Heart left ventricle (tissue), 13 donors: Measurements from ENCODE around the gene CLASP2.

ENCODE experiments used
- CTCF ChIP-seq, 12 donors: fragments of 200-600 bp; sonication (generic) in 4 of 12; IDR thresholded peaks; one replicate each; pipeline versions ENCODE4 v1.5.0 to v1.8.0; 2018 to 2022; ENCODE audit warnings: antibody characterized with exemption in 12 of 12, mild to moderate bottlenecking in 5 of 12
- POLR2A ChIP-seq, 2 donors: fragments of 450-650 bp; IDR thresholded peaks; one replicate each; pipeline ENCODE4 v1.6.1; 2017; ENCODE audit warnings: antibody characterized with exemption in 2 of 2, mild to moderate bottlenecking in 2 of 2, moderate library complexity in 2 of 2
- donor health status: ischemic (EF 13 %, LVEDD 7.1; RV severe dilation, severe dysfunction).
- donor health status: DM: no; HTN: yes; CAD: no.
- donor health status: DM: no; HTN: no; CAD: no.
- donor health status: ischemic (EF 25% LVEDD 6.9; RV normal size, moderate dysfunction).
- donor health status: ischemic (EF 25% LVEDD 5.7; RV mildly dilated, moderate dysfunction).
- donor health status: ischemic (EF 35%, LVEDD 5.7; RV mildly dilated, moderate dysfunction).
- donor health status: nonischemic (EF 11% LVEDD 7.7; RV severe dilation, severe dysfunction).
- donor health status: DM: yes; HTN: yes; CAD: no.
- donor health status: PGD.
- donor health status: ischemic (EF 29% LVEDD 5.4; RV normal size, mild dysfunction).
- donor health status: nonischemic (EF 23%, LVEDD 6.1; RV moderate dilation, normal function).

- no peak for TF ChIP-seq POLR2A (IDR thresholded peaks at IDR 0.05)
- no peak for TF ChIP-seq CTCF (IDR thresholded peaks at IDR 0.05)
These were observed 83.8 kb downstream of the CLASP2 start for GRCh38 chr3:33634262-33634661.
